HEK293 (cell line): Measurements from ENCODE around the gene BSDC1.
A peak's percentile ranks its signal among the peaks of the same experiment; 100 is the strongest.

Source experiments
- CTCF ChIA-PET: fragments of 350-600 bp; formaldehyde crosslinking; extraction: SDS; loops from one replicate; lab custom pipeline; 2021; ENCODE audit warnings: antibody characterized with exemption; lab: Yijun Ruan, JAX
- POLR2A ChIA-PET: fragments of 300-600 bp; formaldehyde crosslinking; extraction: SDS; loops from one replicate; lab custom pipeline; 2020; ENCODE audit warnings: antibody characterized with exemption, inconsistent platforms; lab: Yijun Ruan, JAX
- H3K27ac ChIP-seq: fragments of 200-500 bp; sonication (Bioruptor generic); 2 replicates; pipeline ENCODE4 v1.5.1; 2014; ENCODE audit warnings: low read depth, low read length, control low read depth, inconsistent platforms; ENCODE audit errors: extremely low read depth
- H3K36me3 ChIP-seq, 2 experiments: fragments of 200-500 bp in 1 of 2; sonication (Bioruptor generic) in 1 of 2; 1 replicate in 1 of 2; 2 replicates in 1 of 2; pipeline ENCODE4 v1.5.1; 2014 to 2017; ENCODE audit warnings: inconsistent platforms in 2 of 2, low read length in 2 of 2; ENCODE audit not compliant: control insufficient read depth in 2 of 2, insufficient read depth in 1 of 2
- H3K4me1 ChIP-seq: fragments of 200-500 bp; sonication (Bioruptor generic); 2 replicates; pipeline ENCODE4 v1.5.1; 2014; ENCODE audit warnings: mild to moderate bottlenecking, low read length, inconsistent platforms; ENCODE audit not compliant: control insufficient read depth, insufficient read depth
- H3K4me3 ChIP-seq: 2 replicates; pipeline ENCODE4 v1.5.1; 2011; ENCODE audit warnings: low read depth, mild to moderate bottlenecking, control low read depth, low read length, moderate library complexity
- H3K9me3 ChIP-seq: fragments of 200-500 bp; sonication (Bioruptor generic); 2 replicates; pipeline ENCODE4 v1.5.1; 2014; ENCODE audit warnings: low read depth, low read length, inconsistent platforms; ENCODE audit not compliant: control insufficient read depth, insufficient read depth
- CTCF ChIP-seq: fragments of 450-650 bp; formaldehyde crosslinking; IDR thresholded peaks from 2 replicates; pipeline ENCODE4 v1.5.1; 2016; ENCODE audit warnings: missing biosample characterization, missing genetic modification characterization
- FEZF1 ChIP-seq: fragments of 450-650 bp; formaldehyde crosslinking; IDR thresholded peaks from 2 replicates; pipeline ENCODE4 v1.5.1; 2016; ENCODE audit warnings: missing biosample characterization, missing genetic modification characterization
- GFI1B ChIP-seq: fragments of 450-650 bp; formaldehyde crosslinking; IDR thresholded peaks from 2 replicates; pipeline ENCODE4 v1.5.1; 2016; ENCODE audit warnings: missing biosample characterization, missing genetic modification characterization
- HIC1 ChIP-seq: fragments of 450-650 bp; formaldehyde crosslinking; IDR thresholded peaks from 2 replicates; pipeline ENCODE4 v1.5.1; 2016; ENCODE audit warnings: missing biosample characterization, missing genetic modification characterization
- MEIS1 ChIP-seq: sonication (generic); formaldehyde crosslinking; IDR thresholded peaks from 2 replicates; pipeline ENCODE4 v1.8.1; 2022; ENCODE audit warnings: missing genetic modification reagents, mild to moderate bottlenecking, borderline replicate concordance
- MZF1 ChIP-seq: fragments of 450-650 bp; formaldehyde crosslinking; IDR thresholded peaks from 2 replicates; pipeline ENCODE4 v1.5.1; 2017; ENCODE audit warnings: missing biosample characterization, missing genetic modification characterization, borderline replicate concordance
- PRDM1 ChIP-seq: fragments of 450-650 bp; formaldehyde crosslinking; IDR thresholded peaks from 2 replicates; pipeline ENCODE4; 2016; ENCODE audit warnings: missing biosample characterization, missing genetic modification characterization
- RBAK ChIP-seq: fragments of 450-650 bp; formaldehyde crosslinking; IDR thresholded peaks from 2 replicates; pipeline ENCODE4 v1.5.1; 2016; ENCODE audit warnings: missing biosample characterization, missing genetic modification characterization
- SETDB1 ChIP-seq: IDR thresholded peaks from one replicate; pipeline ENCODE4 v1.6.1; 2017; ENCODE audit warnings: mild to moderate bottlenecking, low read length, moderate library complexity, mixed read lengths; ENCODE audit not compliant: insufficient read length
- SP3 ChIP-seq: fragments of 450-650 bp; formaldehyde crosslinking; IDR thresholded peaks from 2 replicates; pipeline ENCODE4 v1.5.1; 2016; ENCODE audit warnings: missing biosample characterization, missing genetic modification characterization
- SP7 ChIP-seq: fragments of 450-650 bp; formaldehyde crosslinking; IDR thresholded peaks from 2 replicates; pipeline ENCODE4 v1.5.1; 2016; ENCODE audit warnings: missing biosample characterization, missing genetic modification characterization
- ZBTB20 ChIP-seq: fragments of 450-650 bp; formaldehyde crosslinking; IDR thresholded peaks from 2 replicates; pipeline ENCODE4 v1.5.1; 2016; ENCODE audit warnings: missing biosample characterization, missing genetic modification characterization
- ZFP37 ChIP-seq: fragments of 450-650 bp; formaldehyde crosslinking; IDR thresholded peaks from 2 replicates; pipeline ENCODE4 v1.5.1; 2016; ENCODE audit warnings: missing biosample characterization, missing genetic modification characterization
- ZNF112 ChIP-seq: fragments of 450-650 bp; formaldehyde crosslinking; IDR thresholded peaks from 2 replicates; pipeline ENCODE4 v1.5.0; 2017; ENCODE audit warnings: missing biosample characterization, missing genetic modification characterization
- ZNF121 ChIP-seq: fragments of 450-650 bp; formaldehyde crosslinking; IDR thresholded peaks from 2 replicates; pipeline ENCODE4 v1.5.1; 2016; ENCODE audit warnings: missing biosample characterization, missing genetic modification characterization
- ZNF138 ChIP-seq: fragments of 450-650 bp; formaldehyde crosslinking; IDR thresholded peaks from 2 replicates; pipeline ENCODE4 v1.5.1; 2016; ENCODE audit warnings: missing biosample characterization, missing genetic modification characterization, borderline replicate concordance
- ZNF16 ChIP-seq: fragments of 450-650 bp; formaldehyde crosslinking; IDR thresholded peaks from 2 replicates; pipeline ENCODE4 v1.5.1; 2016; ENCODE audit warnings: low read depth, missing biosample characterization, missing genetic modification characterization
- ZNF324 ChIP-seq: fragments of 450-650 bp; formaldehyde crosslinking; IDR thresholded peaks from 2 replicates; pipeline ENCODE4 v1.5.1; 2016; ENCODE audit warnings: missing biosample characterization, missing genetic modification characterization
- ZNF37A ChIP-seq: fragments of 450-650 bp; IDR thresholded peaks from 2 replicates; pipeline ENCODE4 v1.5.1; 2018; ENCODE audit warnings: missing biosample characterization, missing genetic modification characterization
- ZNF391 ChIP-seq: fragments of 450-650 bp; formaldehyde crosslinking; IDR thresholded peaks from 2 replicates; pipeline ENCODE4 v1.5.1; 2016; ENCODE audit warnings: low read depth, missing biosample characterization, missing genetic modification characterization, borderline replicate concordance
- ZNF549 ChIP-seq: fragments of 450-650 bp; IDR thresholded peaks from 2 replicates; pipeline ENCODE4 v1.5.1; 2018; ENCODE audit warnings: missing biosample characterization, missing genetic modification characterization, mild to moderate bottlenecking, inconsistent platforms, moderate library complexity
- ZNF558 ChIP-seq: fragments of 450-650 bp; formaldehyde crosslinking; IDR thresholded peaks from 2 replicates; pipeline ENCODE4 v1.5.1; 2016; ENCODE audit warnings: missing biosample characterization, missing genetic modification characterization
- ZNF571 ChIP-seq: fragments of 450-650 bp; formaldehyde crosslinking; IDR thresholded peaks from 2 replicates; pipeline ENCODE4 v1.5.0; 2017; ENCODE audit warnings: missing biosample characterization, missing genetic modification characterization
- ZNF624 ChIP-seq: fragments of 450-650 bp; formaldehyde crosslinking; IDR thresholded peaks from 2 replicates; pipeline ENCODE4 v1.5.1; 2017; ENCODE audit warnings: missing biosample characterization, missing genetic modification characterization
- ZNF626 ChIP-seq: fragments of 450-650 bp; sonication (Bioruptor Pico); formaldehyde crosslinking; IDR thresholded peaks from 2 replicates; pipeline ENCODE4 v1.5.1; 2018; ENCODE audit warnings: missing biosample characterization, missing genetic modification characterization, inconsistent platforms
- ZNF629 ChIP-seq: fragments of 450-650 bp; formaldehyde crosslinking; IDR thresholded peaks from 2 replicates; pipeline ENCODE4 v1.5.1; 2017; ENCODE audit warnings: missing biosample characterization, missing genetic modification characterization
- ZNF76 ChIP-seq: fragments of 450-650 bp; formaldehyde crosslinking; IDR thresholded peaks from 2 replicates; pipeline ENCODE4; 2016; ENCODE audit warnings: low read depth, missing biosample characterization, missing genetic modification characterization, borderline replicate concordance
- TF ChIP-seq, protein P1 (sequence below): fragments of 450-650 bp; formaldehyde crosslinking; IDR thresholded peaks from 2 replicates; pipeline ENCODE4 v1.5.1; 2017; ENCODE audit warnings: missing biosample characterization, mild to moderate bottlenecking, missing genetic modification characterization, moderate library complexity
- TF ChIP-seq, protein P2 (sequence below): fragments of 450-650 bp; formaldehyde crosslinking; IDR thresholded peaks from 2 replicates; pipeline ENCODE4 v1.5.1; 2017; ENCODE audit warnings: missing biosample characterization, missing genetic modification characterization

The BSDC1 gene

DNA sequence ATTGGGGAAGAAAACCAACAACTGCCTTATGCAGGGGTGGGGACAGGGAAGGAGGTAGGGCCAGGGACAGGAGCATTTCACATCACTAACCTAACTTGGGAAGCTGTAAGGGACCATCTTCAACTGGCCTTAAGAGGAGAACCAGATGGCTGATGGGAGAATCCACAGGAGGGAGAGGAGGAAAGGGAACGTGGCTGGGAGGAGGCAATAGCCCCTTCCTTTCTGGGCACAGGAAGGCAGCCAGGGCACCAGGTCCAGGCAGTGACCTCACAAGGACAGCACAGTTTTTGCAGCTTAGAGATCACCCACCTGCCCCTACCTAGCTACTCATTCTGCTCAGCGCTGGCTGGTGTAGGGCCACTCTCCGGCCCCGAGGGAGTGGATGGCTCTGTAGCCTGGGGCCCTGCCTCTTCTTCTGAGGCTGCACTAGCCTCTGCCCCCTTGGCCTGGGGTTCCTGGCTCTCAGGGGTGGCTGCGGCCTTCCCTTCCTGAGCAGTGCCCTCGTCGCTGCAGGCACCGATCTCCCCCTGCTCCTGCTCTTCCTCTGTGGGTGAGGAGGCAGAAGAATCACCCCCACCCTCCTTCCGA, 59.9 kb downstream of the BSDC1 start (continued):
- no peak for TF ChIP-seq SP3
- no peak for TF ChIP-seq SETDB1
- TF ChIP-seq ZNF112 = no peak
- no peak for TF ChIP-seq ZFP37 (tag by site-specific recombination)
- TF ChIP-seq ZNF624 = no peak
- no peak for TF ChIP-seq MZF1 (tag by site-specific recombination)
- TF ChIP-seq HIC1 = peak; percentile 58; the same call in 1 of the 2 replicates
- peak; percentile 47 for TF ChIP-seq ZNF76 (tag by site-specific recombination)
- TF ChIP-seq ZNF324 (tag by site-specific recombination) = no peak
- TF ChIP-seq, protein P1, sequence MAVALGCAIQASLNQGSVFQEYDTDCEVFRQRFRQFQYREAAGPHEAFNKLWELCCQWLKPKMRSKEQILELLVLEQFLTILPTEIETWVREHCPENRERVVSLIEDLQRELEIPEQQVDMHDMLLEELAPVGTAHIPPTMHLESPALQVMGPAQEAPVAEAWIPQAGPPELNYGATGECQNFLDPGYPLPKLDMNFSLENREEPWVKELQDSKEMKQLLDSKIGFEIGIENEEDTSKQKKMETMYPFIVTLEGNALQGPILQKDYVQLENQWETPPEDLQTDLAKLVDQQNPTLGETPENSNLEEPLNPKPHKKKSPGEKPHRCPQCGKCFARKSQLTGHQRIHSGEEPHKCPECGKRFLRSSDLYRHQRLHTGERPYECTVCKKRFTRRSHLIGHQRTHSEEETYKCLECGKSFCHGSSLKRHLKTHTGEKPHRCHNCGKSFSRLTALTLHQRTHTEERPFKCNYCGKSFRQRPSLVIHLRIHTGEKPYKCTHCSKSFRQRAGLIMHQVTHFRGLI (tag by site-specific recombination) = no peak
- TF ChIP-seq CTCF = no peak
- no peak for TF ChIP-seq MEIS1
- TF ChIP-seq ZNF121 = no peak
- TF ChIP-seq ZNF549 = no peak
- TF ChIP-seq ZNF138 (tag by site-specific recombination) = no peak
- no peak for TF ChIP-seq ZNF37A (tag by site-specific recombination)
- TF ChIP-seq PRDM1 (tag by site-specific recombination) = peak; percentile 23; the same call in 1 of the 2 replicates

DNA sequence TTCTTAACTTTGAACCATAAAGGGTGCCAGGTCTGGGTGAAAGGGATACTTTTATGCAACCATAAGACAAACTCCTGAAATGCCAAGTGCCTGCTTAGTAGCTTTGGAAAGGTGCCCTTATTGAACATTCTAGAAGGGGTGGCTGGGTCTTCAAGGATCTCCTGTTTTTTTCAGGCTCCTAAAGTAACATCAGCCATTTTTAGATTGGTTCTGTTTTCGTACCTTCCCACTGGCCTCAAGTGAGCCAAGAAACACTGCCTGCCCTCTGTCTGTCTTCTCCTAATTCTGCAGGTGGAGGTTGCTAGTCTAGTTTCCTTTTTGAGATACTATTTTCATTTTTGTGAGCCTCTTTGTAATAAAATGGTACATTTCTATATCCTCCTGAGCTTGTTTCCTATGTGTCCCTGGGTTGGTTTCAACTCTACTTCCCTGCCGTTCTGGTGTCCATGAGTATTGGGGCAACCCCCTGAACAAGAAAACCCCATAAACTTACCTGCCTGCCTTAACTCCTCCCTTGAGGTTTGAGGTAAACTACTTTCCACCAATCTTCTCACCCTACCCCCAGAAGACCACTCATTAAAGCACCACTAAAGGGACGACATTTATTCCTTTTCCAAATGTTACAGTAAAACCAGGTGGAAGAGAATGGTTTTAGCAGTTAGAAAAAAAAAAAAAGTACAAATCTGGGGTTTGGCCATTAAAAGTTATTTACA, 60.8 kb downstream of the BSDC1 start:
- H3K36me3 ChIP-seq = peaks cover 0 to 66% of the 10 kb centered on the region in 2 experiments; a peak in 1 of 3 replicates
- ChIA-PET POLR2A (interaction anchor here (0.9 to 5.8 kb wide), 6 partner anchors 9 to 85 kb away, joined by 3 to 100 read pairs (median 8); partner anchors contain the start of genes BSDC1 and HDAC1), CTCF (interaction anchor here (0.6 to 1.5 kb wide), 6 partner anchors 16 to 715 kb away, joined by 3 to 6 read pairs (median 3); no protein-coding TSS in a partner anchor)
- H3K4me1 ChIP-seq = no peaks in the 10 kb centered on the region
- no peak overlapping the region for H3K4me3 ChIP-seq
- H3K9me3 ChIP-seq = no peaks in the 10 kb centered on the region
- H3K27ac ChIP-seq = no peak overlapping the region
- TF ChIP-seq ZNF624 = no peak
- TF ChIP-seq FEZF1 (tag by site-specific recombination) = no peak
- TF ChIP-seq ZNF629 = no peak
- TF ChIP-seq ZBTB20 (tag by site-specific recombination) = no peak
- TF ChIP-seq SP7 = no peak
- no peak for TF ChIP-seq ZNF558 (tag by site-specific recombination)
- no peak for TF ChIP-seq ZNF112
- no peak for TF ChIP-seq ZNF16 (tag by site-specific recombination)
- TF ChIP-seq, protein P2, sequence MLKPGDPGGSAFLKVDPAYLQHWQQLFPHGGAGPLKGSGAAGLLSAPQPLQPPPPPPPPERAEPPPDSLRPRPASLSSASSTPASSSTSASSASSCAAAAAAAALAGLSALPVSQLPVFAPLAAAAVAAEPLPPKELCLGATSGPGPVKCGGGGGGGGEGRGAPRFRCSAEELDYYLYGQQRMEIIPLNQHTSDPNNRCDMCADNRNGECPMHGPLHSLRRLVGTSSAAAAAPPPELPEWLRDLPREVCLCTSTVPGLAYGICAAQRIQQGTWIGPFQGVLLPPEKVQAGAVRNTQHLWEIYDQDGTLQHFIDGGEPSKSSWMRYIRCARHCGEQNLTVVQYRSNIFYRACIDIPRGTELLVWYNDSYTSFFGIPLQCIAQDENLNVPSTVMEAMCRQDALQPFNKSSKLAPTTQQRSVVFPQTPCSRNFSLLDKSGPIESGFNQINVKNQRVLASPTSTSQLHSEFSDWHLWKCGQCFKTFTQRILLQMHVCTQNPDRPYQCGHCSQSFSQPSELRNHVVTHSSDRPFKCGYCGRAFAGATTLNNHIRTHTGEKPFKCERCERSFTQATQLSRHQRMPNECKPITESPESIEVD (tag by site-specific recombination) = no peak
- TF ChIP-seq GFI1B = no peak
- TF ChIP-seq ZNF626 (tag by site-specific recombination) = no peak
- TF ChIP-seq ZNF391 (tag by site-specific recombination) = no peak
- TF ChIP-seq RBAK (tag by site-specific recombination) = no peak
- TF ChIP-seq ZNF571 (tag by site-specific recombination) = no peak
